ENCODE results near the gene KRT23.
"Not testable (repeated sequence)": the region's sequence is repeated elsewhere in the genome, so short reads cannot be mapped to it uniquely, and the experiment has no call there.

The KRT23 gene

GRCh38 chr17:40949418-40949817 is 12.0 kb upstream of the KRT23 start:
- peak; percentile 40 for DNase-seq

- DNase-seq = no peak
Observed at GRCh38 chr17:40947929-40948328, 10.5 kb upstream of the KRT23 start.

GRCh38 chr17:40945414-40945813 is 8.0 kb upstream of the KRT23 start:
- no peak for DNase-seq

GRCh38 chr17:40944531-40944930 is 7.1 kb upstream of the KRT23 start:
- no peak for DNase-seq

- no peak for DNase-seq
Observed at GRCh38 chr17:40942553-40942952, 5.1 kb upstream of the KRT23 start.

- DNase-seq = no peak
Observed at GRCh38 chr17:40940266-40940665, 2.8 kb upstream of the KRT23 start.

- DNase-seq = no peak
Observed at GRCh38 chr17:40938981-40939380, 1.5 kb upstream of the KRT23 start.

- DNase-seq = no peak
Observed at GRCh38 chr17:40936976-40937375, 470 bp downstream of the KRT23 start.

GRCh38 chr17:40936437-40936971 is 942 bp downstream of the KRT23 start:
- no peak for DNase-seq

GRCh38 chr17:40935624-40936023 is 1.8 kb downstream of the KRT23 start:
- DNase-seq = no peak

GRCh38 chr17:40932608-40933007 is 4.8 kb downstream of the KRT23 start:
- DNase-seq = no peak

GRCh38 chr17:40931311-40931710 is 6.1 kb downstream of the KRT23 start:
- DNase-seq = no peak

GRCh38 chr17:40926341-40926740 is 11.1 kb downstream of the KRT23 start:
- no peak for DNase-seq

GRCh38 chr17:40922239-40922638 is 15.2 kb downstream of the KRT23 start:
- no peak for DNase-seq

- DNase-seq = no peak
Observed at GRCh38 chr17:40921026-40921425, 16.4 kb downstream of the KRT23 start.

- not testable (repeated sequence) for DNase-seq
Observed at GRCh38 chr17:40917116-40917515, 20.3 kb downstream of the KRT23 start.

GRCh38 chr17:40916366-40916765 is 21.1 kb downstream of the KRT23 start:
- no peak for DNase-seq

- DNase-seq = no peak
Observed at GRCh38 chr17:40915721-40916256, 21.7 kb downstream of the KRT23 start.

GRCh38 chr17:40915199-40915661 is 22.2 kb downstream of the KRT23 start:
- no peak for DNase-seq

GRCh38 chr17:40914075-40914855 is 23.2 kb downstream of the KRT23 start:
- DNase-seq = no peak

GRCh38 chr17:40912486-40913210 is 24.8 kb downstream of the KRT23 start:
- no peak for DNase-seq

GRCh38 chr17:40910441-40910841 is 27.0 kb downstream of the KRT23 start:
- no peak for DNase-seq

GRCh38 chr17:40909755-40910154 is 27.7 kb downstream of the KRT23 start:
- DNase-seq = no peak

GRCh38 chr17:40909351-40909750 is 28.1 kb downstream of the KRT23 start:
- DNase-seq = peak; percentile 94

All from COR-L47 (cell line).